CD4-positive, alpha-beta memory T cell (primary cell): ENCODE results near the gene ACTA2. TPM values are rescaled to one million over a fixed set of nuclear protein-coding genes. Genes with fewer than 3 reads are reported as not detected.
A peak's percentile ranks its signal among the peaks of the same experiment; 100 is the strongest.
"Not testable (repeated sequence)": the region's sequence is repeated elsewhere in the genome, so short reads cannot be mapped to it uniquely, and the experiment has no call there.

Experiments used
- CTCF ChIA-PET: fragments of 350-600 bp; sonication (Branson Sonifier 250); formaldehyde crosslinking; loops from one replicate; lab custom pipeline; 2021; ENCODE audit warnings: inconsistent platforms; ENCODE audit not compliant: partially characterized antibody; lab: Charles Lee
- POLR2A ChIA-PET: fragments of 350-600 bp; sonication (Branson Sonifier 250); formaldehyde crosslinking; loops from one replicate; lab custom pipeline; 2021; ENCODE audit not compliant: partially characterized antibody; lab: Charles Lee
- DNase-seq, 5 donors: peaks; one replicate each; pipeline versions ENCODE4 v3.0.0 to v3.0.0-alpha.2; 2020 to 2022; ENCODE audit warnings: mixed read lengths in 1 of 5
- H3K27ac ChIP-seq: one replicate; pipeline ENCODE4 v1.7.0; 2013; ENCODE audit warnings: low read depth, low read length
- H3K27me3 ChIP-seq: 2 replicates; pipeline ENCODE4 v1.7.0; 2013; ENCODE audit warnings: mild to moderate bottlenecking, low read length, moderate library complexity; ENCODE audit not compliant: insufficient read depth
- H3K36me3 ChIP-seq: 2 replicates; pipeline ENCODE4 v1.7.0; 2013; ENCODE audit warnings: mild to moderate bottlenecking, low read length, moderate library complexity; ENCODE audit not compliant: insufficient read depth
- H3K4me1 ChIP-seq: 2 replicates; pipeline ENCODE4 v1.7.0; 2013; ENCODE audit warnings: mild to moderate bottlenecking, low read length, moderate library complexity; ENCODE audit not compliant: insufficient read depth
- H3K4me3 ChIP-seq, 2 donors: one replicate each; pipeline ENCODE4 v1.7.0; 2013; ENCODE audit warnings: low read length in 2 of 2, mild to moderate bottlenecking in 1 of 2
- H3K9me3 ChIP-seq, 2 donors: one replicate each; pipeline ENCODE4 v1.7.0; 2013; ENCODE audit warnings: low read length in 2 of 2, control low read depth in 1 of 2; ENCODE audit not compliant: control insufficient read depth in 1 of 2
- H3K27ac Mint-ChIP-seq, 7 donors: one replicate each; pipeline ENCODE4 v1.8.0; 2020 to 2021; ENCODE audit warnings: mixed read lengths in 7 of 7, mild to moderate bottlenecking in 6 of 7, inconsistent platforms in 3 of 7, moderate library complexity in 3 of 7
- H3K27me3 Mint-ChIP-seq, 2 donors: one replicate each; pipeline ENCODE4 v1.8.0; 2020 to 2021; ENCODE audit warnings: mixed read lengths in 2 of 2
- H3K36me3 Mint-ChIP-seq, 2 donors: one replicate each; pipeline ENCODE4 v1.8.0; 2020 to 2021; ENCODE audit warnings: mixed read lengths in 2 of 2, inconsistent platforms in 1 of 2, mild to moderate bottlenecking in 1 of 2
- H3K4me1 Mint-ChIP-seq, 4 donors: one replicate each; pipeline ENCODE4 v1.8.0; 2020 to 2021; ENCODE audit warnings: mixed read lengths in 4 of 4, mild to moderate bottlenecking in 1 of 4
- H3K4me3 Mint-ChIP-seq, 8 donors: one replicate each; pipeline ENCODE4 v1.8.0; 2020 to 2021; ENCODE audit warnings: mixed read lengths in 8 of 8, mild to moderate bottlenecking in 7 of 8, moderate library complexity in 6 of 8, inconsistent platforms in 3 of 8
- H3K9me3 Mint-ChIP-seq, 8 donors: one replicate each; pipeline ENCODE4 v1.8.0; 2020 to 2021; ENCODE audit warnings: mixed read lengths in 8 of 8, mild to moderate bottlenecking in 5 of 8, inconsistent platforms in 3 of 8, moderate library complexity in 1 of 8
- intact Hi-C: fragments of 100-400 bp; cut with micrococcal nuclease; formaldehyde crosslinking; loops from one replicate; pipeline ENCODE4 v1.15.1; 2023
- polyA plus RNA-seq, 2 donors: library from polyadenylated mRNA; unstranded; fragments of 300-500 nt; fragmentation: Illumina TruSeq; gene quantifications; one replicate each; pipeline ENCODE4 v1.2.3, GENCODE V29; 2021
- total RNA-seq, 2 experiments: library from RNA; stranded (reverse); gene quantifications; one replicate each; pipeline ENCODE4 v1.2.3, GENCODE V29; 2021

The ACTA2 gene
- total and polyA plus RNA-seq, 4 experiments from 2014 or later = 9.1 to 13.2 (median 11.5) TPM

DNA sequence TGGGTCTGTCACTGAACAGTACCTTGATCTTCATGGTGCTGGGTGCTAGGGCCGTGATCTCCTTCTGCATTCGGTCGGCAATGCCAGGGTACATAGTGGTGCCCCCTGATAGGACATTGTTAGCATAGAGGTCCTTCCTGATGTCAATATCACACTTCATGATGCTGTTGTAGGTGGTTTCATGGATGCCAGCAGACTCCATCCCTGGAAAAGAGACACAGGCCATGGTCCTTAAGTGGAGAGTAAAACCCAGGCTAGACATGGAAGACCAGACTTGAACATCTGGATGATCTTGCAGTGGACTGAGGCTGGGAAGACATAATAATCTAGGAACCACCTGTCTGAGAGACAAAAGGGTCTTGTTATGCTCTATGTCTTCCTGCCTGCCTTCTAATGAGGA is 14.5 kb downstream of the ACTA2 start:
- CTCF ChIA-PET = interaction anchor here (0.7 to 7.7 kb wide), 13 partner anchors 9 to 282 kb away, joined by 3 to 108 read pairs (median 9); partner anchors contain the start of gene FAS
- H3K4me3 Mint-ChIP-seq = no peak overlapping the region
- Histone ChIP-seq H3K4me1 (peaks cover 11% of the 10 kb centered on the region), H3K9me3 (no peaks in the 10 kb centered on the region), H3K27me3 (no peaks in the 10 kb centered on the region), H3K27ac (no peak overlapping the region), H3K4me3 (no peak overlapping the region), H3K36me3 (peaks cover 8% of the 10 kb centered on the region)
- no peaks in the 10 kb centered on the region for H3K9me3 Mint-ChIP-seq
- intact Hi-C loops = loop anchor here (10.0 kb wide), 1 partner anchor 627 kb away; no protein-coding TSS in a partner anchor
- DNase-seq = no peak
- peaks cover 9 to 19% (median 12%) of the 10 kb centered on the region in 4 donors for H3K4me1 Mint-ChIP-seq
- peaks cover 22 to 33% of the 10 kb centered on the region in 2 donors for H3K36me3 Mint-ChIP-seq
- H3K27ac Mint-ChIP-seq = no peak overlapping the region
- POLR2A ChIA-PET = interaction anchor here (1.5 kb wide), 1 partner anchor 11 kb away, joined by 3 read pairs; no protein-coding TSS in a partner anchor
- no peaks in the 10 kb centered on the region for H3K27me3 Mint-ChIP-seq

DNA sequence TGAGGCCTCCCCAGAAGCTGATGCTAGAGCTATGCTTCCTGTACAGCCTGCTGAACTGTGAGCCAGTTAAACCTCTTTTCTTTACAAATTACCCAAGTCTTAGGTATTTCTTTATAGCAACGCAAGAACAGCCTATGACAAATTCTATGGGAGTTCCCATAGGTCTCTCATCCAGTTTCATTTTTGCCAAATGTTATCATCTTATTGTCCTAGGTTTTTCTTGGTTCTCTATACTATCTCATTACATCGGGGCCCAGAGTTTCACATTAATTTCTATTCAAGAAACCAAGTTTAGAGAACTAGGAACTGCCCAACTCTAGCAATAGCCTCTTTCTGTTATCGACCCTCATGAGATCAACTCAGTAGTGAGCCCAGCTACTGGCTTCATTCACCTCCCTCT is 15.9 kb downstream of the ACTA2 start:
- no peaks in the 10 kb centered on the region for H3K27me3 ChIP-seq
- peaks cover 8% of the 10 kb centered on the region for H3K36me3 ChIP-seq
- ChIA-PET POLR2A (interaction anchor here (1.8 kb wide), 1 partner anchor 53 kb away, joined by 6 read pairs; the partner anchor contains the start of gene FAS), CTCF (interaction anchor here (0.8 to 7.7 kb wide), 15 partner anchors 9 to 283 kb away, joined by 3 to 108 read pairs (median 7); partner anchors contain the start of gene FAS)
- Mint-ChIP-seq H3K9me3 (no peaks in the 10 kb centered on the region), H3K36me3 (peaks cover 19 to 33% of the 10 kb centered on the region in 2 donors), H3K27me3 (no peaks in the 10 kb centered on the region), H3K4me3 (no peak overlapping the region), H3K4me1 (peaks cover 12 to 19% (median 14%) of the 10 kb centered on the region in 4 donors), H3K27ac (peak overlapping the region in 2 of 7 donors; percentile 14 to 24)
- H3K27ac ChIP-seq = no peak overlapping the region
- intact Hi-C loops = loop anchor here (10.0 kb wide), 1 partner anchor 628 kb away; no protein-coding TSS in a partner anchor
- DNase-seq = no peak
- peaks cover 15% of the 10 kb centered on the region for H3K4me1 ChIP-seq
- no peak overlapping the region for H3K4me3 ChIP-seq
- no peaks in the 10 kb centered on the region for H3K9me3 ChIP-seq

DNA sequence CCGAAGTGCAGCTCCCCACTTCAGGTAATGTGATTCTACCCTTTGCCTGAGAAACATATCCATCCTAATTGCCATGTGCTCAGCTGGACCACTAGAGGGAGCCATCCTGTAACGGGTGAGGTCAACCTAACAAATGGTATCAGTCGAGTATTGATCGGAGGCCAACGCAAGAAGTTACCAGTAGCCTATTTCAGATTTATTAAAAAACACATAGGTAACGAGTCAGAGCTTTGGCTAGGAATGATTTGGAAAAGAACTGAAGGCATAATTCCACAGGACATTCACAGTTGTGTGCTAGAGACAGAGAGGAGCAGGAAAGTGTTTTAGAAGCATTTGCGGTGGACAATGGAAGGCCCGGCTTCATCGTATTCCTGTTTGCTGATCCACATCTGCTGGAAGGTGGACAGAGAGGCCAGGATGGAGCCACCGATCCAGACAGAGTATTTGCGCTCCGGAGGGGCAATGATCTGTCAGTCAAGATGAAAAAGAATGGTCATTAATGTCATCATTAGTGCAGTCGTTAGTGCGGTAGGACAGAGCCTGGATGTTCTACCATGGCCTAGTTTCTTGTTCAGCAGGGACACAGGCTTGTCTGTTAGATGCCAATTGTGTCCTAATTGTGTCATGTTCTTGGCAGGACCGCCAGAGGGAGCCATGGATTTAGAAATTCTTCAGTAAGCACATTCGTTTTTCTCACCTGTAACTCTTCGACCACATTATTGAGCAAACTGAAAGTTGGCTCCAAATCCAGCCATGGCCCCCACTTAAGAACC is 17.5 kb downstream of the ACTA2 start:
- intact Hi-C loops = loop anchor here (1.0 to 10.0 kb wide), 8 partner anchors 55 to 630 kb away; partner anchors contain the start of gene FAS
- Histone ChIP-seq H3K36me3 (peaks cover under 1% of the 10 kb centered on the region), H3K4me1 (peaks cover 15% of the 10 kb centered on the region), H3K9me3 (no peaks in the 10 kb centered on the region), H3K27me3 (no peaks in the 10 kb centered on the region), H3K4me3 (peak overlapping the region in 1 of 2 donors; percentile 5), H3K27ac (peak overlapping the region; percentile 6)
- ChIA-PET POLR2A (interaction anchor here (0.7 to 2.1 kb wide), 9 partner anchors 52 to 283 kb away, joined by 3 to 9 read pairs (median 7); partner anchors contain the start of gene FAS), CTCF (interaction anchor here (0.6 to 13.1 kb wide), 65 partner anchors 9 to 367 kb away, joined by 3 to 507 read pairs (median 5); partner anchors contain the start of genes CH25H, FAS, IFIT2 and LIPA)
- peaks cover 13 to 22% (median 15%) of the 10 kb centered on the region in 4 donors for H3K4me1 Mint-ChIP-seq
- H3K4me3 Mint-ChIP-seq = peak overlapping the region in 7 of 8 donors; percentile 19 to 77 (median 61)
- peak overlapping the region; percentile 60 to 89 (median 76) for H3K27ac Mint-ChIP-seq
- DNase-seq = peak; percentile 73 to 83 (median 75)
- peaks cover 19 to 25% of the 10 kb centered on the region in 2 donors for H3K36me3 Mint-ChIP-seq
- no peaks in the 10 kb centered on the region for H3K9me3 Mint-ChIP-seq
- H3K27me3 Mint-ChIP-seq = no peaks in the 10 kb centered on the region

DNA sequence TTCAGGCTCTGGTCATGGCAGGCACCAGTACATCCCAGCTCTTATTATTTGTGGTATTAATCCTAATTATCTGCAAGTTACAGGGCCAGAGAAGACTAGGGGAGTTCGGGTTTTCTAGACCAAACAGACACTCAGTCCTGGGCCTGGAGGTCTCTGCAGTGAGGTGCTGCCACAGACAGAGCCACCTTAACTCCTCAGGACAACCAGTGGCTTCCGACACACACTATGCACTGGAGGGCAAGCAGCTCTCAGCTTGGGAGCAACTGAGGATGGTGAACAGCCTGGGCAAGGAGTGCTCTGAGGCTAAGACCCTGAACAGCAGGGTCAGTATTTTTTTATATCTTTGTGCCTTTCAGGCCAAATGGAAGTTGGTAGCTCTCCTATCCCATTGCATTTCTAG is 19.0 kb downstream of the ACTA2 start:
- Mint-ChIP-seq H3K27ac (peak overlapping the region in 1 of 7 donors; percentile 54), H3K9me3 (no peaks in the 10 kb centered on the region), H3K27me3 (no peaks in the 10 kb centered on the region), H3K4me1 (peaks cover 13 to 24% (median 15%) of the 10 kb centered on the region in 4 donors), H3K36me3 (peaks cover 7 to 17% of the 10 kb centered on the region in 2 donors), H3K4me3 (no peak overlapping the region)
- Histone ChIP-seq H3K4me3 (no peak overlapping the region), H3K36me3 (no peaks in the 10 kb centered on the region), H3K27ac (no peak overlapping the region), H3K9me3 (no peaks in the 10 kb centered on the region), H3K4me1 (peaks cover 15% of the 10 kb centered on the region), H3K27me3 (no peaks in the 10 kb centered on the region)
- no peak for DNase-seq
- ChIA-PET POLR2A (interaction anchor here (0.8 to 4.1 kb wide), 7 partner anchors 10 to 102 kb away, joined by 3 to 23 read pairs (median 8); partner anchors contain the start of gene STAMBPL1), CTCF (interaction anchor here (0.8 to 13.1 kb wide), 65 partner anchors 9 to 369 kb away, joined by 3 to 507 read pairs (median 7); partner anchors contain the start of genes ACTA2, CH25H, FAS and RNLS)
- intact Hi-C loops = loop anchor here (10.0 kb wide), 1 partner anchor 631 kb away; no protein-coding TSS in a partner anchor

DNA sequence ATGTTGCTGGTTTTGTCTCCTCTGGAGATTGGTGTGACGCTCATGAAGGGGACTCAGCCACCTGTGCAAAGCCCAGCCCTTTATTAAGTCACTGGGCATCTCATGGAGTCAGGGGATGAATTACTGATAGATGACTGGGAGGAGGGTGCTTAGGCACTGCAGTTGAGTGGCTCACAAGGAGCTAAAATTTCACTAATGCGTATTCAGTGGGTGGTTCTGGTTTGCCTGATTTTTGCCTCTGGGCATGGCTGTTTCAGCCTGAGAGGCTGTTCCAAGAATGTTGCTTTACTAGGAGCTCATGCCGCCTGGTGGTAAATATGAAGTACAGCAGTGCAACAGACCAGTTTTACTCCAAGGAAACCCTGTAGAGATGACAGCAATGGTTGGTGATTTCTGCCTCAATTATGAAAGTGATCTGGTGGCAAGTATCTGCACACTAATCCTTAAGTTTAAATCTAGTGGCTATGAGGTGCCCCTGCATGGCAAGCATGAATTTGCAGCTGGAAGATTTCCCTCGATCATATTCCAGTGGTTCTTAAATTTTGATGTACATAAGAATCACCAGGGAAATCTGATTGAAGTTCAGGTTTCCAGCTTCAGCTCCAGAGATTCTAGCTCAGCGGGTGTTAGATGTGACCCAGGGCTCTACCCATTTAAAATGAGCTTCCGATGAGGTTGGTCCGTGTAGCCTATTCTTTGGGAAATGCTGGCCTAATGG is 19.9 kb downstream of the ACTA2 start:
- Histone ChIP-seq H3K4me3 (no peak overlapping the region), H3K27ac (no peak overlapping the region), H3K36me3 (no peaks in the 10 kb centered on the region), H3K4me1 (peaks cover 15% of the 10 kb centered on the region), H3K9me3 (no peaks in the 10 kb centered on the region), H3K27me3 (no peaks in the 10 kb centered on the region)
- H3K36me3 Mint-ChIP-seq = peaks cover 5 to 12% of the 10 kb centered on the region in 2 donors
- H3K4me3 Mint-ChIP-seq = no peak overlapping the region
- peak; percentile 48 to 59 (median 55) for DNase-seq
- peak overlapping the region in 5 of 7 donors; percentile 13 to 76 (median 60) for H3K27ac Mint-ChIP-seq
- H3K4me1 Mint-ChIP-seq = peaks cover 13 to 22% (median 15%) of the 10 kb centered on the region in 4 donors
- CTCF ChIA-PET = interaction anchor here (0.8 to 13.1 kb wide), 65 partner anchors 9 to 368 kb away, joined by 3 to 507 read pairs (median 6); partner anchors contain the start of genes ACTA2, CH25H, FAS and RNLS
- no peaks in the 10 kb centered on the region for H3K9me3 Mint-ChIP-seq
- H3K27me3 Mint-ChIP-seq = no peaks in the 10 kb centered on the region
- POLR2A ChIA-PET = interaction anchor here (0.8 to 4.1 kb wide), 7 partner anchors 9 to 101 kb away, joined by 3 to 23 read pairs (median 4); partner anchors contain the start of genes FAS and STAMBPL1
- intact Hi-C loops = loop anchor here (1.0 to 10.0 kb wide), 4 partner anchors 52 to 632 kb away; partner anchors contain the start of gene STAMBPL1

DNA sequence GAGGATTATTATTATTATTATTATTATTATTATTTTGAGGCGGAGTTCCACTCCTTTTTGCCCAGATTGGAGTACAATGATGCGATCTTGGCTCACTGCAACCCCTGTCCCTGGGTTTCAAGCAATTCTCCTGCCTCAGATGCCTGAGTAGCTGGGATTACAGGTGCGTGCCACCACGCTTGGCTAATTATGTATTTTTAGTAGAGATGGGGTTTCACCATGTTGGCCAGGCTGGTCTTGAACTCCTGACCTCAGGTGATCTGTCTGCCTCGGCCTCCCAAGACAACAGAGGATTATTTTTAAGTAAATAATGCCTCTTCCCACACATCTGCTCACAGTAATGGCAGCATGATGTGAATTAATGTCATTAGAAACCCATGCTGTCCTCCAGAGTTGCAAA is 20.5 kb downstream of the ACTA2 start:
- not testable (repeated sequence) for H3K4me3 Mint-ChIP-seq, H3K9me3 ChIP-seq, H3K27ac ChIP-seq, DNase-seq, H3K27me3 ChIP-seq, H3K27me3 Mint-ChIP-seq, H3K36me3 ChIP-seq, H3K9me3 Mint-ChIP-seq, H3K4me3 ChIP-seq
- H3K27ac Mint-ChIP-seq = peak overlapping the region in 1 of 7 donors; percentile 8
- H3K4me1 Mint-ChIP-seq = peaks cover 13 to 22% (median 15%) of the 10 kb centered on the region in 4 donors
- POLR2A ChIA-PET = interaction anchor here (1.1 to 4.1 kb wide), 5 partner anchors 51 to 101 kb away, joined by 4 to 23 read pairs (median 4); partner anchors contain the start of gene FAS
- peaks cover 12 to 15% of the 10 kb centered on the region in 2 donors for H3K36me3 Mint-ChIP-seq
- intact Hi-C loops = loop anchor here (1.0 to 10.0 kb wide), 4 partner anchors 52 to 633 kb away; partner anchors contain the start of gene STAMBPL1
- CTCF ChIA-PET = interaction anchor here (0.7 to 13.1 kb wide), 59 partner anchors 8 to 367 kb away, joined by 3 to 507 read pairs (median 7); partner anchors contain the start of genes ACTA2, CH25H, FAS and RNLS
- H3K4me1 ChIP-seq = peaks cover 15% of the 10 kb centered on the region
